ENCODE measurements around the gene TMEM175.

TMEM175 gene

DNA sequence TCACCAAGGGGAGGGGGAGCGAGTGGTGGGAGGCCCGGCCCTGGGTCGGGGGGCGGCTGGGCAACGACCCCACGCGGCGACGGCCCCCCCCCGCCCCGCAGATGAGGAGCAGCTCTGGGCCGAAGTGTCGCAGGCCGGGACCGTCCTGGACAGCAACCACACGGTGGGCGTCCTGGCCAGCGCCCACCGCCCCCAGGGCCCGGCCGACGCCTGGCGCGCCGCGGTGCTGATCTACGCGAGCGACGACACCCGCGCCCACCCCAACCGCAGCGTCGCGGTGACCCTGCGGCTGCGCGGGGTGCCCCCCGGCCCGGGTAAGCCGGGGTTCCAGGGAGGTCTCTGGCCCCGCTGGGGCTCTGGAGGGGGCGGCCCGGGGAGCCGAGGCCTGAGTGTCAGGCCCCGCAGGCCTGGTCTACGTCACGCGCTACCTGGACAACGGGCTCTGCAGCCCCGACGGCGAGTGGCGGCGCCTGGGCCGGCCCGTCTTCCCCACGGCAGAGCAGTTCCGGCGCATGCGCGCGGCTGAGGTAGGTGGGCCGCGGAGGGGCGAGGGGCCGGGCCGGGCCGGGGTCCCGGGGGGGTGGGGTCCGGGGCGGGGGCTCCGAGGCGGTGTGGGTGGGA, 70.5 kb downstream of the TMEM175 start:
- no peak overlapping the region for H3K27ac ChIP-seq
- TF ChIP-seq CTCF (conservative IDR thresholded peaks at IDR 0.05), result no peak

GRCh38 chr4:1003271-1004070, 71.2 kb downstream of the TMEM175 start:
- TF ChIP-seq CTCF (conservative IDR thresholded peaks at IDR 0.05), result no peak
- no peak overlapping the region for H3K27ac ChIP-seq

GRCh38 chr4:1004071-1004418, 71.8 kb downstream of the TMEM175 start:
- H3K27ac ChIP-seq, result no peak overlapping the region
- TF ChIP-seq CTCF (conservative IDR thresholded peaks at IDR 0.05), result no peak

DNA sequence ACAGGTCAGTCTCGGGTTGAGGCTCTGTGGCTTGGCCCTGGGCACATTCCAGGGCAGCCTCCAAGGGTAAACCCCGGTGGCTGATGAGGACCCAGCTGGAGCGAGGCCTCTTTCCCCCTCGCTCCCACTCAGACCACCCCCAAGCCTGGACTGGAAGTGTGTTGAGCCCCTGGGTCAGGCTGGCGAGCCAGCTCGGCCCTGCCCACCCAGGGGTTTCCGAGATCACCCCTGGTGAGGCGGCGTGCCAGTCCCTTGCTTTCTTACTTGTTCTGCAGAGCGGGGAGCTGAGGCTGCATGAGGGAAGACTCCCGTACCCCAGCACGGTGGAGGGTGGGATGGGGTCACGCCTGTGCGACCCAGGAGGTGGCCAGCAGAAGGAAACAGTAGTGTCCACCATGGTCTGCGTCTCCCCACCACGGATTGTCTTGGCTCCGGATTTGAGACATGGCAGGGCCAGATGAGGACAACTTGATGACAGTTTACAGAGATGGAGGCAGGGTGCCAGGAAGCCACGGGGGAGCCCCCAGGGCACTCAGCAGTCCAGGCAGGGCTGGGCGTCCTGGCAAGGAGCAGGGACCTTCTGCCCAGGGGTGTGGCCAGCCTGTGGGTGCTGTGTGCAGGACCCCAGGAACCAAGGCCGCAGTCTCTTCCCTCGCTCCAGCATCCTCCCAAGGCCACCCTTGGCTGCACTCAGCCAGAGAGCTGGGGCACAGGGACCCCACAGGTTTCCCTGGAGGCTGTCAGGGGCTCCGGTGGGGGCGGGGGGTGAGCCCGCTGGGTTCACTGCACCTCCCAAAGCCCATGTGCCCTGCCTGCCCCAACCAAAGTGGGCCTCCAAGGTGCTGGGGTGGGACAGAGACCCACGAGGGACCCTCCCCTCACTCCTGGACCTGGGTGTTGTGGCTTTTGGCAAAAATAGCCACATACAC, 72.6 kb downstream of the TMEM175 start:
- no peak overlapping the region for H3K27ac ChIP-seq
- TF ChIP-seq CTCF (conservative IDR thresholded peaks at IDR 0.05), result no peak

- no peak overlapping the region for H3K27ac ChIP-seq
- TF ChIP-seq CTCF (conservative IDR thresholded peaks at IDR 0.05), result no peak
These were observed 74.6 kb downstream of the TMEM175 start for GRCh38 chr4:1006856-1007255.
